T-cell (primary cell): ENCODE data around the gene RAD51C. TPM values are rescaled to one million over a fixed set of nuclear protein-coding genes. Genes with fewer than 3 reads are reported as not detected.

Experiments used
- ATAC-seq, 4 experiments: fragments of 200-7000 bp in 3 of 4; fragments of 150-1000 bp in 1 of 4; cut with Tn5 transposase; replicated peaks in 1 of 4; 1 replicate in 3 of 4; 2 replicates in 1 of 4; pipeline ENCODE4 v1.10.0; 2021; ENCODE audit warnings: moderate library complexity in 3 of 4, mild to moderate bottlenecking in 2 of 4, moderate number of reproducible peaks in 1 of 4
- CTCF ChIA-PET, 2 donors: fragments of 300-600 bp; sonication (Branson Sonifier 250); formaldehyde crosslinking; loops; one replicate each; lab custom pipeline; 2022; ENCODE audit warnings: antibody characterized with exemption in 2 of 2; lab: Charles Lee
- POLR2A ChIA-PET, 2 donors: fragments of 300-600 bp; sonication (Branson Sonifier 250); formaldehyde crosslinking; loops; one replicate each; lab custom pipeline; 2022; ENCODE audit warnings: antibody characterized with exemption in 2 of 2; lab: Charles Lee
- DNase-seq, 35 experiments: peaks; one replicate each; pipeline versions ENCODE4 v3.0.0 to v3.0.0-alpha.2; 2013 to 2023
- H3K27ac ChIP-seq: one replicate; pipeline ENCODE4 v1.5.1; 2013; ENCODE audit warnings: low read length
- H3K27me3 ChIP-seq, 2 experiments: replicated peaks in 1 of 2; 1 replicate in 1 of 2; 2 replicates in 1 of 2; pipeline versions ENCODE4 v1.6.1 to v1.7.0; 2013; ENCODE audit warnings: low read length in 1 of 2, mixed read lengths in 1 of 2; ENCODE audit not compliant: control insufficient read depth in 2 of 2, insufficient read depth in 2 of 2; ENCODE audit errors: extremely low read depth in 1 of 2
- H3K36me3 ChIP-seq, 2 donors: 1 replicate in 1 of 2; 2 replicates in 1 of 2; pipeline versions ENCODE4 v1.6.1 to v1.7.0; 2013; ENCODE audit warnings: low read length in 1 of 2; ENCODE audit not compliant: control insufficient read depth in 2 of 2, insufficient read depth in 1 of 2; ENCODE audit errors: extremely low read depth in 1 of 2
- H3K4me1 ChIP-seq, 2 experiments: 1 replicate in 1 of 2; 2 replicates in 1 of 2; pipeline versions ENCODE4 v1.6.1 to v1.7.0; 2013; ENCODE audit warnings: low read length in 2 of 2, mixed read lengths in 1 of 2; ENCODE audit not compliant: insufficient read depth in 2 of 2, control insufficient read depth in 1 of 2; ENCODE audit errors: extremely low read depth in 1 of 2
- H3K4me3 ChIP-seq, 2 donors: 1 replicate in 1 of 2; 2 replicates in 1 of 2; pipeline versions ENCODE4 v1.5.1 to v1.7.0; 2013; ENCODE audit warnings: mild to moderate bottlenecking in 2 of 2, low read length in 1 of 2, moderate library complexity in 1 of 2; ENCODE audit not compliant: control insufficient read depth in 1 of 2; ENCODE audit errors: extremely low read depth in 1 of 2
- H3K9me3 ChIP-seq: 2 replicates; pipeline ENCODE4 v1.7.0; 2013
- H3K27ac Mint-ChIP-seq, 2 donors: one replicate each; pipeline ENCODE4 v1.8.0; 2020 to 2021; ENCODE audit warnings: mild to moderate bottlenecking in 2 of 2, mixed read lengths in 2 of 2
- H3K27me3 Mint-ChIP-seq, 2 donors: one replicate each; pipeline ENCODE4 v1.8.0; 2021 to 2022; ENCODE audit warnings: mixed read lengths in 2 of 2
- H3K36me3 Mint-ChIP-seq: one replicate; pipeline ENCODE4 v1.8.0; 2021; ENCODE audit warnings: mixed read lengths
- H3K4me1 Mint-ChIP-seq, 3 donors: one replicate each; pipeline ENCODE4 v1.8.0; 2020 to 2022; ENCODE audit warnings: mixed read lengths in 3 of 3, mild to moderate bottlenecking in 1 of 3
- H3K4me3 Mint-ChIP-seq, 3 donors: one replicate each; pipeline ENCODE4 v1.8.0; 2020 to 2022; ENCODE audit warnings: mild to moderate bottlenecking in 3 of 3, mixed read lengths in 3 of 3, moderate library complexity in 3 of 3
- H3K9me3 Mint-ChIP-seq, 3 donors: one replicate each; pipeline ENCODE4 v1.8.0; 2020 to 2022; ENCODE audit warnings: mixed read lengths in 3 of 3
- WGBS: methylation state at CpG from one replicate; pipeline ENCODE4 v1.1.5; 2013; ENCODE audit warnings: missing lambda C conversion rate; ENCODE audit not compliant: insufficient coverage; 5-methylcytosine and 5-hydroxymethylcytosine counted together
- total RNA-seq, 35 experiments: library from RNA in 6 of 35; stranded (reverse) in 6 of 35; fragments of 120-200 nt in 1 of 35; gene quantifications; one replicate each; pipeline versions ENCODE4 v1.2.1 to v1.2.4 and lab custom pipeline; 2013 to 2026

Gene RAD51C
- total RNA-seq, 5 donors from 2014 or later (not counting 1 experiment from before 2014, with no cell fraction given): 10.9 to 28.4 (median 18.1) TPM

- Mint-ChIP-seq H3K9me3 (no peaks in the 10 kb centered on the region), H3K27me3 (no peaks in the 10 kb centered on the region), H3K4me3 (no peak overlapping the region), H3K4me1 (peaks cover 0 to 6% (median 2%) of the 10 kb centered on the region in 3 donors), H3K27ac (no peak overlapping the region), H3K36me3 (peaks cover 31% of the 10 kb centered on the region)
- no peaks in the 10 kb centered on the region for H3K27me3 ChIP-seq
- H3K27ac ChIP-seq: no peak overlapping the region
- no CpG with 5 or more reads among the region's 3 CpGs for WGBS
- ATAC-seq (no peak), DNase-seq (no peak)
- POLR2A ChIA-PET: no interaction called here
- H3K9me3 ChIP-seq: no peaks in the 10 kb centered on the region
- peaks cover 3 to 21% of the 10 kb centered on the region in 2 donors for H3K36me3 ChIP-seq
- no peak overlapping the region for H3K4me3 ChIP-seq
- H3K4me1 ChIP-seq: no peaks in the 10 kb centered on the region
- CTCF ChIA-PET: interaction anchor here in 1 of 2 donors (0.6 kb wide), 1 partner anchor 329 kb away, joined by 3 read pairs; no protein-coding TSS in a partner anchor
Measured at GRCh38 chr17:58706351-58707140, 14.1 kb downstream of the RAD51C start.

- no peaks in the 10 kb centered on the region for H3K9me3 ChIP-seq
- H3K4me3 ChIP-seq: no peak overlapping the region
- no peaks in the 10 kb centered on the region for H3K27me3 Mint-ChIP-seq
- no CpG with 5 or more reads among the region's 4 CpGs for WGBS
- no peak overlapping the region for H3K27ac Mint-ChIP-seq
- no peak for ATAC-seq
- DNase-seq: peak in 20 of 35 experiments; percentile 5 to 71 (median 21)
- no peak overlapping the region for H3K27ac ChIP-seq
- no peak overlapping the region for H3K4me3 Mint-ChIP-seq
- POLR2A ChIA-PET: interaction anchor here in 1 of 2 donors (0.8 kb wide), 1 partner anchor 294 kb away, joined by 3 read pairs; no protein-coding TSS in a partner anchor
- H3K36me3 ChIP-seq: peaks cover 0 to 12% of the 10 kb centered on the region in 2 donors
- CTCF ChIA-PET: interaction anchor here (0.5 to 3.0 kb wide), 5 partner anchors 44 to 419 kb away, joined by 3 to 24 read pairs (median 3); no protein-coding TSS in a partner anchor
- no peaks in the 10 kb centered on the region for H3K4me1 ChIP-seq
- no peaks in the 10 kb centered on the region for H3K9me3 Mint-ChIP-seq
- H3K27me3 ChIP-seq: no peaks in the 10 kb centered on the region
- peaks cover 25% of the 10 kb centered on the region for H3K36me3 Mint-ChIP-seq
- H3K4me1 Mint-ChIP-seq: peaks cover 0 to 6% (median 2%) of the 10 kb centered on the region in 3 donors
Measured at GRCh38 chr17:58710948-58711552, 18.6 kb downstream of the RAD51C start.

GRCh38 chr17:58722274-58722673 is 29.9 kb downstream of the RAD51C start:
- H3K4me1 ChIP-seq: no peaks in the 10 kb centered on the region
- H3K4me3 ChIP-seq: no peak overlapping the region
- Mint-ChIP-seq H3K36me3 (peaks cover 34% of the 10 kb centered on the region), H3K9me3 (no peaks in the 10 kb centered on the region), H3K4me3 (no peak overlapping the region), H3K27ac (no peak overlapping the region), H3K4me1 (no peaks in the 10 kb centered on the region), H3K27me3 (no peaks in the 10 kb centered on the region)
- CTCF ChIA-PET: no interaction called here
- H3K27ac ChIP-seq: no peak overlapping the region
- 91% methylated on average over 1 of the region's 1 CpG for WGBS
- no peak for ATAC-seq
- POLR2A ChIA-PET: no interaction called here
- H3K27me3 ChIP-seq: no peaks in the 10 kb centered on the region
- no peaks in the 10 kb centered on the region for H3K9me3 ChIP-seq
- no peak for DNase-seq
- peaks cover 6 to 29% of the 10 kb centered on the region in 2 donors for H3K36me3 ChIP-seq

DNA sequence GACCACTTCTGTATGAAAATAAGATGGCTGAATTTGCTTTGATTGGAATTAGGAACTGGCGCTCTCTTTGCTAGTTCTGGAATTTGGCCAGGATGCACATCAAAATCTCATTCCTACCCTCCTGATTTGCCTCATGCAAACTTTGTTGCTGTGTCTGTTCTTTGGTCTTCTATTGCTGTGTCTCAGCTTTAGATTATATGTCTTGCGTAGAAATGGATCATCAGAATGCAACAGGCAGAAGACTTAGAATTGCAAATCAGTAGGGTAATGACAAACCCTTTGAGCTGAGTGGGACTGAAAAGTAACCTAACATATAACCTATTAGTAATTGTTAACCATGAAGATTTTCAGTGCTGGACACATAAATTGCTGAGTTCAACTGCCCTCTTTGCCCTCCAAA is 30.3 kb downstream of the RAD51C start:
- Histone ChIP-seq H3K36me3 (peaks cover 4 to 29% of the 10 kb centered on the region in 2 donors), H3K27me3 (no peaks in the 10 kb centered on the region), H3K4me3 (no peak overlapping the region), H3K27ac (no peak overlapping the region), H3K4me1 (no peaks in the 10 kb centered on the region), H3K9me3 (no peaks in the 10 kb centered on the region)
- H3K27me3 Mint-ChIP-seq: no peaks in the 10 kb centered on the region
- DNase-seq (no peak), ATAC-seq (no peak)
- H3K27ac Mint-ChIP-seq: no peak overlapping the region
- H3K9me3 Mint-ChIP-seq: no peaks in the 10 kb centered on the region
- peaks cover 34% of the 10 kb centered on the region for H3K36me3 Mint-ChIP-seq
- ChIA-PET CTCF (no interaction called here), POLR2A (no interaction called here)
- H3K4me1 Mint-ChIP-seq: no peaks in the 10 kb centered on the region
- 83% methylated on average over 1 of the region's 2 CpGs for WGBS
- H3K4me3 Mint-ChIP-seq: no peak overlapping the region

- Histone ChIP-seq H3K36me3 (peaks cover 7 to 8% of the 10 kb centered on the region in 2 donors), H3K4me1 (no peaks in the 10 kb centered on the region), H3K4me3 (no peak overlapping the region), H3K9me3 (no peaks in the 10 kb centered on the region), H3K27ac (no peak overlapping the region), H3K27me3 (no peaks in the 10 kb centered on the region)
- Mint-ChIP-seq H3K27me3 (no peaks in the 10 kb centered on the region), H3K4me3 (no peak overlapping the region), H3K4me1 (no peaks in the 10 kb centered on the region), H3K9me3 (no peaks in the 10 kb centered on the region), H3K27ac (no peak overlapping the region), H3K36me3 (peaks cover 25% of the 10 kb centered on the region)
- ATAC-seq (no peak), DNase-seq (no peak)
- no CpG with 5 or more reads among the region's 1 CpG for WGBS
- POLR2A ChIA-PET: no interaction called here
- CTCF ChIA-PET: no interaction called here
Measured at GRCh38 chr17:58728798-58729197, 36.4 kb downstream of the RAD51C start.

GRCh38 chr17:58730937-58731336 is 38.5 kb downstream of the RAD51C start:
- Histone ChIP-seq H3K27me3 (no peaks in the 10 kb centered on the region), H3K36me3 (peaks cover 2 to 3% of the 10 kb centered on the region in 2 donors), H3K27ac (no peak overlapping the region), H3K4me3 (no peak overlapping the region), H3K9me3 (no peaks in the 10 kb centered on the region), H3K4me1 (no peaks in the 10 kb centered on the region)
- no peaks in the 10 kb centered on the region for H3K9me3 Mint-ChIP-seq
- ChIA-PET POLR2A (no interaction called here), CTCF (no interaction called here)
- no peak overlapping the region for H3K4me3 Mint-ChIP-seq
- H3K36me3 Mint-ChIP-seq: peaks cover 10% of the 10 kb centered on the region
- H3K27me3 Mint-ChIP-seq: no peaks in the 10 kb centered on the region
- no peaks in the 10 kb centered on the region for H3K4me1 Mint-ChIP-seq
- no peak overlapping the region for H3K27ac Mint-ChIP-seq
- ATAC-seq (no peak), DNase-seq (no peak)
